Testis (tissue), 3 donors: Measurements from ENCODE around the gene CLPTM1L. TPM values are rescaled to one million over a fixed set of nuclear protein-coding genes. Genes with fewer than 3 reads are reported as not detected.
"Not testable (repeated sequence)": the region's sequence is repeated elsewhere in the genome, so short reads cannot be mapped to it uniquely, and the experiment has no call there.

Experiments used
- DNase-seq: peaks from one replicate; pipeline ENCODE4 v3.0.0-alpha.2; 2019
- H3K27ac ChIP-seq, 2 donors: fragments of 200-600 bp; sonication (generic); one replicate each; pipeline ENCODE4 v1.5.1; 2019
- H3K27me3 ChIP-seq: fragments of 200-600 bp; sonication (generic); one replicate; pipeline ENCODE4 v1.5.1; 2019
- H3K36me3 ChIP-seq: fragments of 200-600 bp; sonication (generic); one replicate; pipeline ENCODE4 v1.5.1; 2017; ENCODE audit warnings: low read depth; ENCODE audit errors: missing control alignments
- H3K4me1 ChIP-seq: fragments of 200-600 bp; sonication (generic); one replicate; pipeline ENCODE4 v1.5.1; 2019
- H3K4me3 ChIP-seq, 2 donors: fragments of 200-600 bp; sonication (generic); one replicate each; pipeline ENCODE4 v1.5.1; 2017 to 2019
- H3K9me3 ChIP-seq: fragments of 200-600 bp; sonication (generic); one replicate; pipeline ENCODE4 v1.5.1; 2017
- CTCF ChIP-seq, 3 experiments: fragments of 450-650 bp in 2 of 3; fragments of 200-600 bp in 1 of 3; sonication (generic) in 1 of 3; IDR thresholded peaks; one replicate each; pipeline ENCODE4 v1.5.1; 2016 to 2019; ENCODE audit warnings: antibody characterized with exemption in 3 of 3, mild to moderate bottlenecking in 2 of 3, moderate library complexity in 1 of 3
- POLR2A ChIP-seq: fragments of 450-650 bp; IDR thresholded peaks from one replicate; pipeline ENCODE4 v1.6.1; 2017; ENCODE audit warnings: antibody characterized with exemption, mild to moderate bottlenecking, moderate library complexity
- WGBS, 2 donors: methylation state at CpG; one replicate each; pipeline ENCODE4 v1.1.5; 2018; 5-methylcytosine and 5-hydroxymethylcytosine counted together
- intact Hi-C: fragments of 100-400 bp; cut with DNase I; formaldehyde crosslinking; loops from one replicate; pipeline ENCODE4 v1.15.1; 2023; ENCODE audit warnings: low total_unique reads
- polyA plus RNA-seq: library from polyadenylated mRNA; stranded (reverse); fragments of 350-450 nt; fragmentation: Illumina TruSeq; extraction: RNeasy Lipid Tissue Mini Kit (QIAGEN cat#74804); gene quantifications from one replicate; pipeline ENCODE4 v1.2.3, GENCODE V29; 2014; ENCODE audit warnings: low read depth, low replicate concordance; ENCODE audit not compliant: insufficient read depth
- total RNA-seq, 2 donors: library from RNA; depleted of rRNA; stranded (reverse); fragments of >200 nt; gene quantifications; one replicate each; pipeline ENCODE4 v1.2.3, GENCODE V29; 2016

The CLPTM1L gene
- total and polyA plus RNA-seq, 3 donors from 2014 or later = 148 to 170 (median 150) TPM

GRCh38 chr5:1374679-1375055 lies 29.8 kb upstream of the CLPTM1L start:
- WGBS, 2 donors = 58 to 67% methylated on average over 6 of the region's 6 CpGs
- no peaks in the 10 kb centered on the region for H3K36me3 ChIP-seq
- no peaks in the 10 kb centered on the region for H3K9me3 ChIP-seq
- H3K27me3 ChIP-seq = no peaks in the 10 kb centered on the region
- no peak overlapping the region for H3K4me3 ChIP-seq
- TF ChIP-seq CTCF (IDR thresholded peaks at IDR 0.05) (no peak), POLR2A (no peak)
- intact Hi-C loops = no loop called here
- no peaks in the 10 kb centered on the region for H3K4me1 ChIP-seq
- no peak overlapping the region for H3K27ac ChIP-seq
- DNase-seq = no peak

- no peaks in the 10 kb centered on the region for H3K36me3 ChIP-seq
- H3K9me3 ChIP-seq = no peaks in the 10 kb centered on the region
- H3K4me3 ChIP-seq = no peak overlapping the region
- no peak for TF ChIP-seq POLR2A
- H3K27ac ChIP-seq = no peak overlapping the region
- no peak for DNase-seq
- WGBS, 2 donors = 70 to 76% methylated on average over 6 to 9 of the region's 9 CpGs
- H3K4me1 ChIP-seq = no peaks in the 10 kb centered on the region
- intact Hi-C loops = no loop called here
- H3K27me3 ChIP-seq = no peaks in the 10 kb centered on the region
Measured at GRCh38 chr5:1374030-1374678, 29.3 kb upstream of the CLPTM1L start.

GRCh38 chr5:1371972-1372342 lies 27.1 kb upstream of the CLPTM1L start:
- H3K27me3 ChIP-seq, intact Hi-C loops, H3K4me3 ChIP-seq, H3K27ac ChIP-seq, H3K36me3 ChIP-seq, H3K4me1 ChIP-seq, H3K9me3 ChIP-seq, DNase-seq: not testable (repeated sequence)
- 91 to 97% methylated on average over 4 of the region's 4 CpGs for WGBS, 2 donors

DNA sequence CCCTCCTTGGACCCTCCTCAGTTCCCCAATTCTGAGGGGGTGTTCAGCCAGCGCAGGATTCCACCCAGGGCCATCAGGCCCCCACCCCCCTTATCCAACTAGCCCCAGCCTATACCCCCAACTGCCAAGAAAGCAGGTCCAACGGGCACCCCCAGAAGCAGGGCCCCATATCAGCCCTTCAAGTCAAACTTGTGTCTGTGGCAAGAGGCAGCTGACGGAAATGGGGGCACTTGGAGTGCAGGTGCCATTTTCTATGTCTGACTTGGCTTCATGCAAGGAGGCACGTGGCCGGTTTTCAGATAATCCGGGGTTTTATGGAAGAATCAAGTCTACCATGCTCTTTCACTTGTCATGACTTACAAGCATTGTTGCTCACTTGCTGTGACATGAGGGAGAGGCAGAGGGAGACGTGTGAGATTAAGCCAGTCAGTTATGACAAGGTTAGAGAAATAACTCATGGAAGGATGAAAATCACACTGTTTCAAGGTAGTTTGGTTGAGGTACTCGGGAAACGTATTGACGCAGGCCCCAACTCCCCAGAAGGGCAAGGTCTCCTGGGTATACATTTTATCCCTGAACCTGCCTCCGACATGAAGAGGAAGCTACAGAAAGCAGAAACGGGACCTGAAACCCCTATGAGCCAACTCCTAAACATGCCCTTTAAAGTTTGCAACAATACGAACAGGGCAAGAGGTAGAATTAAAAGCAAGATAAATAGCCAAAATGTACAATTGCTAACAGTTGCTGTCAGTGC lies 26.5 kb upstream of the CLPTM1L start:
- no peaks in the 10 kb centered on the region for H3K9me3 ChIP-seq
- H3K27me3 ChIP-seq = no peaks in the 10 kb centered on the region
- TF ChIP-seq CTCF (IDR thresholded peaks at IDR 0.05) (no peak), POLR2A (no peak)
- no peak overlapping the region for H3K27ac ChIP-seq
- intact Hi-C loops = no loop called here
- no peak for DNase-seq
- H3K4me1 ChIP-seq = no peaks in the 10 kb centered on the region
- 84 to 85% methylated on average over 13 of the region's 13 CpGs for WGBS, 2 donors
- H3K36me3 ChIP-seq = no peaks in the 10 kb centered on the region
- H3K4me3 ChIP-seq = no peak overlapping the region

- no peaks in the 10 kb centered on the region for H3K4me1 ChIP-seq
- DNase-seq = no peak
- H3K36me3 ChIP-seq = no peaks in the 10 kb centered on the region
- no peaks in the 10 kb centered on the region for H3K27me3 ChIP-seq
- no peak for TF ChIP-seq POLR2A
- TF ChIP-seq CTCF (IDR thresholded peaks at IDR 0.05) = no peak
- H3K4me3 ChIP-seq = no peak overlapping the region
- intact Hi-C loops = no loop called here
- no peak overlapping the region for H3K27ac ChIP-seq
- H3K9me3 ChIP-seq = no peaks in the 10 kb centered on the region
- WGBS, 2 donors = 86 to 88% methylated on average over 7 of the region's 7 CpGs
Measured at GRCh38 chr5:1370006-1370405, 25.1 kb upstream of the CLPTM1L start.

DNA sequence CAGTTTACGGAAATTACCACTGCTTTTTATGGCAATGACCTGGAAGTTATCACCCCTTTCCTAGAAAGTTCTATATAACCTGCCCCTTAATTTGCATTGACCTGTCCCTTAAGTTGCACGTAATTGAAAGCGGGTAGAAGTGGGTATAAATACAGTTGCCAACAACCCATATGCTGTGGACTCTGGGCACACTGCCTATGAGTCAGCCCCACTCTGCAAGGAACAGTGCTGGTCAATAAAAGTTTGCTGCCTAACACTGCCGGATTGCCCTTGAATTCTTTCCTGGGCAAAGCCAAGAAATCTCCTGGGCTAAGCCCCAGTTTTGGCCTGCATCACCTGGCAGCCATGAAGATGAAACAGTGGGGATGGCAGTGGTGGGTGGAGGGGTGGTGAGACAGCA lies 23.9 kb upstream of the CLPTM1L start:
- 81 to 90% methylated on average over 4 of the region's 4 CpGs for WGBS, 2 donors
- H3K36me3 ChIP-seq = no peaks in the 10 kb centered on the region
- H3K4me3 ChIP-seq = no peak overlapping the region

More for the DNA sequence above, 23.9 kb upstream of the CLPTM1L start:
- no peaks in the 10 kb centered on the region for H3K9me3 ChIP-seq
- TF ChIP-seq CTCF (IDR thresholded peaks at IDR 0.05) (no peak), POLR2A (no peak)
- H3K27ac ChIP-seq = no peak overlapping the region
- intact Hi-C loops = no loop called here
- no peak for DNase-seq
- H3K4me1 ChIP-seq = no peaks in the 10 kb centered on the region
- H3K27me3 ChIP-seq = no peaks in the 10 kb centered on the region
